Mucosa of descending colon (tissue), 3 donors: ENCODE data around the gene CHD5. TPM values are rescaled to one million over a fixed set of nuclear protein-coding genes. Genes with fewer than 3 reads are reported as not detected.

Experiments used
- ATAC-seq: fragments of 200-7000 bp; cut with Tn5 transposase; one replicate; pipeline ENCODE4 v1.9.1; 2020; ENCODE audit warnings: mild to moderate bottlenecking, moderate library complexity
- DNase-seq, 3 donors: peaks; one replicate each; pipeline ENCODE4 v3.0.0-alpha.2; 2020
- H3K36me3 ChIP-seq: fragments of 200-600 bp; one replicate; pipeline ENCODE4 v1.8.0; 2021; ENCODE audit warnings: low read depth, mild to moderate bottlenecking
- H3K4me1 ChIP-seq: fragments of 200-600 bp; one replicate; pipeline ENCODE4 v1.8.0; 2021; ENCODE audit warnings: low read depth, mild to moderate bottlenecking
- H3K4me3 ChIP-seq: fragments of 200-600 bp; one replicate; pipeline ENCODE4 v1.8.0; 2021; ENCODE audit warnings: mild to moderate bottlenecking
- H3K9me3 ChIP-seq: fragments of 200-600 bp; one replicate; pipeline ENCODE4 v1.8.0; 2021; ENCODE audit warnings: mild to moderate bottlenecking
- intact Hi-C, 2 donors: fragments of 100-400 bp; cut with DNase I in 1 of 2; cut with micrococcal nuclease in 1 of 2; formaldehyde crosslinking; loops; one replicate each; pipeline versions ENCODE4 v1.11.0 to v1.11.1; 2022; cut with DNase I, micrococcal nuclease
- total RNA-seq, 3 donors: library from RNA; stranded (reverse); fragmentation: NEBNext Ultra II Directional in 2 of 3; extraction: Animal tissue kit (Norgen Biotek cat#: 25700) in 2 of 3; gene quantifications; one replicate each; pipeline versions ENCODE4 v1.2.1 to v1.2.4, GENCODE V29; 2021 to 2023
- TF ChIP-seq, protein P1 (sequence below): fragments of 200-600 bp; IDR thresholded peaks from one replicate; pipeline ENCODE4 v1.8.0; 2022; ENCODE audit warnings: antibody characterized with exemption, mild to moderate bottlenecking
- donor health status: DM: no; HTN: no; CAD: no; lungs with moderate emphysema.
- donor health status: DM: no; HTN: no; CAD: no.
- donor health status: DM: no; HTN: yes; CAD: no.

Gene CHD5
- total RNA-seq, 3 donors from 2014 or later = 0.17 to 2.1 (median 0.22) TPM

- ATAC-seq (no peak), DNase-seq (peak in 1 of 3 donors; percentile 37)
- Histone ChIP-seq H3K4me3 (no peak overlapping the region), H3K9me3 (no peaks in the 10 kb centered on the region), H3K4me1 (peaks cover 5% of the 10 kb centered on the region), H3K36me3 (no peaks in the 10 kb centered on the region)
- TF ChIP-seq, protein P1, sequence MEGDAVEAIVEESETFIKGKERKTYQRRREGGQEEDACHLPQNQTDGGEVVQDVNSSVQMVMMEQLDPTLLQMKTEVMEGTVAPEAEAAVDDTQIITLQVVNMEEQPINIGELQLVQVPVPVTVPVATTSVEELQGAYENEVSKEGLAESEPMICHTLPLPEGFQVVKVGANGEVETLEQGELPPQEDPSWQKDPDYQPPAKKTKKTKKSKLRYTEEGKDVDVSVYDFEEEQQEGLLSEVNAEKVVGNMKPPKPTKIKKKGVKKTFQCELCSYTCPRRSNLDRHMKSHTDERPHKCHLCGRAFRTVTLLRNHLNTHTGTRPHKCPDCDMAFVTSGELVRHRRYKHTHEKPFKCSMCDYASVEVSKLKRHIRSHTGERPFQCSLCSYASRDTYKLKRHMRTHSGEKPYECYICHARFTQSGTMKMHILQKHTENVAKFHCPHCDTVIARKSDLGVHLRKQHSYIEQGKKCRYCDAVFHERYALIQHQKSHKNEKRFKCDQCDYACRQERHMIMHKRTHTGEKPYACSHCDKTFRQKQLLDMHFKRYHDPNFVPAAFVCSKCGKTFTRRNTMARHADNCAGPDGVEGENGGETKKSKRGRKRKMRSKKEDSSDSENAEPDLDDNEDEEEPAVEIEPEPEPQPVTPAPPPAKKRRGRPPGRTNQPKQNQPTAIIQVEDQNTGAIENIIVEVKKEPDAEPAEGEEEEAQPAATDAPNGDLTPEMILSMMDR = no peak
- intact Hi-C loops = no loop called here
These were observed 55.8 kb downstream of the CHD5 start for GRCh38 chr1:6124341-6124740.

GRCh38 chr1:6123816-6124215 lies 56.3 kb downstream of the CHD5 start:
- DNase-seq (peak in 1 of 3 donors; percentile 8), ATAC-seq (no peak)
- Histone ChIP-seq H3K9me3 (no peaks in the 10 kb centered on the region), H3K36me3 (no peaks in the 10 kb centered on the region), H3K4me3 (no peak overlapping the region), H3K4me1 (peaks cover 5% of the 10 kb centered on the region)
- TF ChIP-seq, protein P1 = no peak
- intact Hi-C loops = no loop called here

DNA sequence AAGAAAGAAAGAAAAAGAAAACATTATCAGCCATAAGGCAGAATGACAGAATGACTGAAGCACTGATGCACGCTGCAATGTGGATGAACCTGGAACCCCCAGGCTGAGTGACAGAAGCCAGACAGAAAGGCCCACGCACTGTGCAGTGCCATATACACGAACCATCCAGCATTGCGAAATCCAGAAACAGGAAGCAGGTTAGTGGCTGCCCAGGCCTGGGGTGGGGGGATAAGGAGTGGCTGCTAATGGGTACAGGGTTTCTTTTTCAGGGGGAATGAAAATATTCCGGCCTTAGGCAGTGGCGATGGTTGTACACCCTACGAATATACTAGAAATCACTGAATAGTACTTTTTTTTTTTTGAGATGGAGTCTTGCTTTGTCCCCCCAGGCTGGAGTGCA lies 57.0 kb downstream of the CHD5 start:
- no peak overlapping the region for H3K4me3 ChIP-seq
- H3K9me3 ChIP-seq = no peaks in the 10 kb centered on the region
- peaks cover 5% of the 10 kb centered on the region for H3K4me1 ChIP-seq
- TF ChIP-seq, protein P1 = no peak
- intact Hi-C loops = no loop called here
- ATAC-seq (no peak), DNase-seq (peak in 1 of 3 donors; percentile 9)
- no peaks in the 10 kb centered on the region for H3K36me3 ChIP-seq

GRCh38 chr1:6121651-6122370 lies 58.3 kb downstream of the CHD5 start:
- Histone ChIP-seq H3K4me3 (no peak overlapping the region), H3K9me3 (peaks cover 7% of the 10 kb centered on the region), H3K36me3 (no peaks in the 10 kb centered on the region), H3K4me1 (no peaks in the 10 kb centered on the region)
- TF ChIP-seq, protein P1 = no peak
- peak in 1 of 3 donors; percentile 41 for DNase-seq
- intact Hi-C loops = no loop called here
- ATAC-seq = no peak

DNA sequence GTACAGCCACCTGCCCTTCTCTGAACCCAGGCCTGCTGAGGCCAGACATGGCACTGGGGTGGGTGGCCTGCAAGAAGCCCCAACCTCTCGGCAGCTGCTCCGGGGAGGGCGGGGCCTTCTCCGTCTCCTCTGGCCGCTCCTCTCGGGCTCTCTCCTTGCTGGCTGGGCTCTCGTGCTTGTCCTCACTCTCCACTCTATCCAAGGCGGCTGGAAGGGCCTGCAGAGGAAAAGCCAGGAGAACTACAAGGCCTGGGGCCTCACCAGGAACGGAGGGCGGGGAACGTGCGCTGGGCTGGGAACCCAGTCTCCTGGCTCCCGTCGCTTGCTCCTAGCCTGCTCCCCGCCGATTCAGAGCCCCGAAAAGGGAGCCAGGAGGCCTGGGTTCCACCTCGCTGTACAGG lies 59.1 kb downstream of the CHD5 start:
- TF ChIP-seq, protein P1 = no peak
- no peaks in the 10 kb centered on the region for H3K4me1 ChIP-seq
- ATAC-seq (no peak), DNase-seq (peak in 1 of 3 donors; percentile 38)
- no peak overlapping the region for H3K4me3 ChIP-seq
- no peaks in the 10 kb centered on the region for H3K36me3 ChIP-seq
- H3K9me3 ChIP-seq = peaks cover 7% of the 10 kb centered on the region
- intact Hi-C loops = no loop called here
